ENCODE data around the gene MKS1. TPM values are rescaled to one million over a fixed set of nuclear protein-coding genes. Genes with fewer than 3 reads are reported as not detected.

The MKS1 gene
- total and polyA plus RNA-seq, 2 of the 8 experiments (the other 6 are each of a cell fraction or from before 2014, with no cell fraction given): 12.0 to 21.7 TPM

- no peak for TF ChIP-seq ATF3 (IDR thresholded peaks at IDR 0.05; ENCODE audit: insufficient read depth, low read depth, low read length)
- TF ChIP-seq KDM5A (IDR thresholded peaks at IDR 0.05; ENCODE audit: low read length): no peak
- TF ChIP-seq HDAC6 (IDR thresholded peaks at IDR 0.05; ENCODE audit: low read depth, low read length): no peak
- TF ChIP-seq KDM4A (IDR thresholded peaks at IDR 0.05; ENCODE audit: low read depth, low read length, severe bottlenecking): no peak
- TF ChIP-seq FOSL1 (IDR thresholded peaks at IDR 0.05; ENCODE audit: insufficient read depth, low read depth, low read length): no peak
- no peak for TF ChIP-seq RBBP5 (IDR thresholded peaks at IDR 0.05; ENCODE audit: borderline replicate concordance, low read depth, low read length)
- TF ChIP-seq CREB1 (IDR thresholded peaks at IDR 0.05): no peak
- no peak for TF ChIP-seq YY1 (IDR thresholded peaks at IDR 0.05; ENCODE audit: low read depth, low read length)
- no peak for TF ChIP-seq CHD7 (IDR thresholded peaks at IDR 0.05; ENCODE audit: insufficient replicate concordance, low read length)
- no peak for TF ChIP-seq SIRT6 (IDR thresholded peaks at IDR 0.05; ENCODE audit: low read length)
Observed at GRCh38 chr17:58196610-58197009, 22.4 kb downstream of the MKS1 start (continued).

Measured in H1 (cell line).